Mammary epithelial cell (primary cell): ENCODE results near the gene MAPK1.

Experiments
- EZH2 ChIP-seq: IDR thresholded peaks from 2 replicates; pipeline ENCODE4 v1.6.1; 2012; ENCODE audit warnings: low read length, inconsistent platforms, borderline replicate concordance
- TF ChIP-seq, protein P1 (sequence below), 2 donors: IDR thresholded peaks in 1 of 2; conservative IDR thresholded peaks in 1 of 2; 2 replicates each; pipeline ENCODE4 v1.5.1; 2011 to 2012; ENCODE audit warnings: inconsistent platforms in 2 of 2, low read length in 2 of 2, mild to moderate bottlenecking in 2 of 2, control low read depth in 1 of 2, low read depth in 1 of 2; ENCODE audit not compliant: insufficient read depth in 1 of 2; ENCODE audit errors: extremely low read depth in 1 of 2

DNA sequence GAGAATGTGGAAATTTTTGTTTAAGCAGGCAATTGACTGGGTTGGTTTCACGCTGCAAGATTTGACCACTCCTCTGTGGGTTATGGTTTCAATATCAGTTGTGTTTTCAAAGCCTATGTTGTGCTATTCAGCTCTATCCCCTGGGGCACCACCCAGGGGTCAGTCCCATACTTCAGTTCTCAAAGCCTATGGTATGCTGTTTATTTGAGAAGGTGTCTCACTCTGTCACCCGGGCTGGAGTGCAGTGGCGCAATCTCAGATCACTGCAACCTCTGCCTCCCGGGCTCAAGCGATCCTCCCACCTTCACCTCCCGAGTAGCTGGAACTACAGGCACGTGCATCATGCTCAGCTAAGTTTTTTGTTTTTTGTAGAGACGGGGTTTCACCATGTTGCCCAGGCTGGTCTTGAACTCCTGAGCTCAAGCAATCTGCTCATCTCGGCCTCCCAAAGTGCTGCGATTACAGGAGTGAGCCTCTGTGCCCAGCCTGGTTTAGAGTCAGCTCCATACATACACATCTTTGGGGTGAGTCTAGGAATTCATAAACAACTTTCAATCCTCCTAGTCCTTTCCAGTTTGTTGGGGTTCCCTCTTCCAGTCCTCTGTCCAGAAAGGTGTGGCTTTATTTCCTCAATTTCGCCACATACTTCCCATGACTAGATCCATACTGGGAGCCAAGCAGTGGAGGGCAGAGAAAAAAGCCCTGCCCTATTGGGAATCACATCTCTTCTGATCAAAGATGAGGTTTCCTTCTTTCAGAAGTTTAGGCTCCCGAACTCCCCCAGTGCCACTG, 35.0 kb upstream of the MAPK1 start:
- TF ChIP-seq, protein P1, sequence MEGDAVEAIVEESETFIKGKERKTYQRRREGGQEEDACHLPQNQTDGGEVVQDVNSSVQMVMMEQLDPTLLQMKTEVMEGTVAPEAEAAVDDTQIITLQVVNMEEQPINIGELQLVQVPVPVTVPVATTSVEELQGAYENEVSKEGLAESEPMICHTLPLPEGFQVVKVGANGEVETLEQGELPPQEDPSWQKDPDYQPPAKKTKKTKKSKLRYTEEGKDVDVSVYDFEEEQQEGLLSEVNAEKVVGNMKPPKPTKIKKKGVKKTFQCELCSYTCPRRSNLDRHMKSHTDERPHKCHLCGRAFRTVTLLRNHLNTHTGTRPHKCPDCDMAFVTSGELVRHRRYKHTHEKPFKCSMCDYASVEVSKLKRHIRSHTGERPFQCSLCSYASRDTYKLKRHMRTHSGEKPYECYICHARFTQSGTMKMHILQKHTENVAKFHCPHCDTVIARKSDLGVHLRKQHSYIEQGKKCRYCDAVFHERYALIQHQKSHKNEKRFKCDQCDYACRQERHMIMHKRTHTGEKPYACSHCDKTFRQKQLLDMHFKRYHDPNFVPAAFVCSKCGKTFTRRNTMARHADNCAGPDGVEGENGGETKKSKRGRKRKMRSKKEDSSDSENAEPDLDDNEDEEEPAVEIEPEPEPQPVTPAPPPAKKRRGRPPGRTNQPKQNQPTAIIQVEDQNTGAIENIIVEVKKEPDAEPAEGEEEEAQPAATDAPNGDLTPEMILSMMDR (conservative IDR thresholded peaks at IDR 0.05 in 1 of 2, IDR thresholded peaks at IDR 0.05 in 1 of 2; ENCODE audit: extremely low read depth in 1 of 2, insufficient read depth in 1 of 2, low read depth in 1 of 2, low read length in 2 of 2) = no peak
- TF ChIP-seq EZH2 = no peak
